ENCODE data around the gene POLN.
"Not testable (repeated sequence)": the region's sequence is repeated elsewhere in the genome, so short reads cannot be mapped to it uniquely, and the experiment has no call there.

The POLN gene

GRCh38 chr4:2275044-2275397 is 33.1 kb upstream of the POLN start:
- DNase-seq, result not testable (repeated sequence)

- no peak for DNase-seq
These were observed 32.6 kb upstream of the POLN start for GRCh38 chr4:2274320-2275043.

DNA sequence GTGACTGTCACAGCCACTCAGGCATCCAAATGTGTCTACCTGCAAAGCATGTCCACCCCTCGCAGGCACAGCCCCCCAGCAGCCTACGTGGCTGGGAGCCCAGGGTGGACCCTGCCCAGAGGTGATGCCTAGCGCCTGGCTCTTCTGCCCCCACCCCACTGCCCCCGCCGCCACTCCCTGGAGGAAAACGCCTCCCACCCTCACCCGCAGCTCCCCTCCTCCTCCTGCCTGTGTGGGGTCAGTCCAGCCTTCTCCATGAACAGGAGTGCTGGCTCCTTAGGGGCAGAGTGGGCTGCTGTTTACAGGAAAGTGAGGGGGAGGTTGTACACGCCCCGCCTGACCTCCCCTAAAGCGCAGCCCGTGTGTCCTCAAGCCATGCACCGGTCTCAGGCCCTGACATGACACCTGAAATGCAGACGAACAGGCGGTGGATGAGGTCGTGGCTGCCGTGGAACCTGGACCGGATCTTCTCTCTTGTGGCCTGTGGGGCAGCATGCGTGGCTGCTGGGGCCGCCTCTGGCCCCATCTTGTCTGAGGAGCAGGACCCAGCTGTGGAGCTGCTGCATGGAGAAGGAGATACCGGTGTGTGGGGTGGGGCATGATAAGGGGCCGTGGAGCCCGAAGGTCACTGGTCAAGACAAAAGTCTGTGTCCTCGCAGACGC is 31.9 kb upstream of the POLN start:
- no peak for DNase-seq

DNA sequence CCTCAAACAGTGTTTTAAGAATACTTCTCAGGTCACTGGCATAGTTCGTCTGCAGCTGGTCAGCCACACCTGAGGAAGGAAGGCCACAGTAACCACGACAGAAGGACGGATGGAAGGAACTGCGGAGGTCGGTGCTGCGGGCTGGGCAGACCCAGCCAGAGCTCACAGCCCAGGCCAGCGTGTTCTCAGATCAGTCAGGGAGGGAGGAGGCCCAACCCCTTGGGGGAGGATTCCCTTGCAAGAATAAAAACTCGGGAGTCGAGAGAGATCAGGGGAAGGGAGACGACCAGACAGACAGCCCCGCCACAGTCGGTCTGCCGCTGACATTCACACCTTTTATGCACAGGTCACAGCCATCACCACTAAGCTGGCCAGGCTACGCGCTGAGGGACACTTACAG is 31.3 kb upstream of the POLN start:
- DNase-seq, result no peak

- no peak for DNase-seq
These were observed 30.9 kb upstream of the POLN start for GRCh38 chr4:2272828-2273120.

GRCh38 chr4:2272026-2272827 is 30.3 kb upstream of the POLN start:
- no peak for DNase-seq

DNA sequence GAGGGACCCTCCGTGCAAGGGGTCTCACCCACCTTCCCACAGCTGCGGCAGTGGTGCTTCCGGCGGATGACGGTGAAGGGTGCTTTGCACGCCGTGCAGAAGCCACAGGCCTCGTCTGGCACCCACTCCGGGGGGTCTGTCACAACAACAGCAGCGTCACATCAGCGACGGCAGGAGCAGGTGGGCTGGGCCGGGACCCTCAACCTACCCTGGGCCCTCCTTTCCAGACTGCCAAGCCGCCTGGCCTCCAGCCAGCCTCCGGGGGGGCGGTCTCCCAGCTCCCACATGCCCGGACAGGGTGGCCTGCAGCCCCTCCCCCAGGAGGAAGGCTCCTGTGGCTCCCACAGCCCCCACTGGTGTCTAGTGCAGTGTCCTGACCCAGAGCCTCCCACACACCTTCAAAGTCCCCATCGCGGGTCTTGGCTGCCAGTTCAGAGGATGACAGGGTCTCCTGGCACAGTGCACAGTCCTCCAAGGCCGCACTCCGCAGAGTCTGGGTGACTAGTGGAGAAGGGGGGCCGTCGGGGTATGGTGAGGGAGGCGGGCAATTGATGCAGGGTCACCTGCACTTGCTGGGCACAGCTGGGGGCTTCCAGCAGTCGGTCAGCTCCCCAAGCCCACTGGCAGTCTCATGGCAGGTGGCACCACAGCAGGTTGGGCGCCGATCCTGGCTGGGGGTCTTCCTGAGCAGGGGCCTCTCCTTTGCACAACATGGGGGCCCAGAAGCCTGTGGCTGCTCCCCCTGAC is 29.5 kb upstream of the POLN start:
- DNase-seq, result peak; percentile 20

- peak; percentile 20 for DNase-seq
These were observed 28.6 kb upstream of the POLN start for GRCh38 chr4:2270341-2271165.

DNA sequence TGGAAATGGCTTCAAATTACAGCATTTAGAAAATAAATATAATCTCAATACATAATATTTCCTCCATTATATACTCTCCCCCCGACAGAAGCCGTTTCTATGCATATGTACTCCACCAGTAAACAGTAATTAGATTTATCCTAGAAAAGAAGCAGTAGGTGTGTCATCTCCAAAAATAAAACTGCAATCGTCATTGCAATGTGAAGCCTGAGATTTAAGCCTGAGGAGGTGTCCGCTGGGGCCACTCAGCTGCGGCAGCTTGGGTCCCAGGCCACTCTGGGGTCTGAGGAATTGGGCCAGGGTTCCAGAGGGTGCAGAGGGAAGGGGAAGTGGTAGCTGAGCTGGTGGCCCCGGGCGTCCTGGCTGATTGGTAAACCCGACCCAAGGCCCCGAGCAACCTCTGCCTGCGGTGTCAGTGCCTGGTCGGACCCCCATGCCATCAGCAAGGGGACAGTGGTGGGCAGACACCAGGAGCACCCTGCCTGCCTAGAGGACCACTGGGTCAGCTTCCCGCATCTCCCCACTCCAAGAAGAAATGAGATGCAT is 27.8 kb upstream of the POLN start:
- DNase-seq, result peak; percentile 16

- DNase-seq, result peak; percentile 25
These were observed 27.2 kb upstream of the POLN start for GRCh38 chr4:2269206-2269531.

- DNase-seq, result no peak
These were observed 26.7 kb upstream of the POLN start for GRCh38 chr4:2268357-2269205.

DNA sequence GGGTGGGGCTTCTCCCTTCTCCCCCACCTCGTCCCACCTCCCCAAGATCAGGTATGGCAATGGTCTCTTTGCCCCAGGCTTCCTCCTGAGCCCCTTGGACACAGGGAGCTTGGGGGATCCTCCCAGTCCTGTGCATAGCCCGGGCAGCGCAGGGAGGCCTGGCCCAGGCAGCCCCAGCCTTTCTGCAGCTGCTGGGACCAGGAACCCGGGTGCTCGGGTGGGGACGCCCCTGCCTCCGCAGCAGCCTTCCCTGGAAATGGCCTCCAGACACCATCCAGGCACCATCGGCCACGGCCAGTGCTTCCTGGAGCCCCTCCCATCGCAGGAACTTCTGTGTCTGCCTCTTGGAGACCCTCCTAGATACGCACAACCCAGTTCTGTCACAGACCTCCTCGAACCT is 25.9 kb upstream of the POLN start:
- DNase-seq, result no peak

DNA sequence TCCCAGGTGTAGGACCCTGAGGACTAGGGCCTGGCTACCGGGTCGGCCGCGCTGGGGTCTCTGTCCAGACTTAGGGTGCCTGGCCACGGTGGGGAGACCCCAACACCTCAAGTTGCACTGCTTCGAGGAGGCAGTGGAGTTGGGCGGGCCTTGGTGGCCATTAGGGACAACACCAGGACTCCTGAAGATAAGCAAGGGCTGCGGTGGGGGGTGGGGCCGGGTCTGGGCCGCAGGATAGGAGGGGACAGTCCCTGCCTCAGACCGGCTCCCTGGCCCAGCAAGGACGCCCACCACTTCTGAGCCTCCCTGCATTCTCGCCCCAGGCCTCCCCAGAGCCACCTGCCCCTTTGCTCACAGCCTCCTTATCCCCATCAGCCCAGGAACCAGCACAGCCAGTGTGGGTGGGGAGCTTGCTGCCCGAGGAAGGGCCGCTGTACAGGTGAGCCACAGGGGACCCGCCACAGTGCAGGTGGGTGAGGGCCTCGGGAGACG is 25.4 kb upstream of the POLN start:
- DNase-seq, result no peak

DNA sequence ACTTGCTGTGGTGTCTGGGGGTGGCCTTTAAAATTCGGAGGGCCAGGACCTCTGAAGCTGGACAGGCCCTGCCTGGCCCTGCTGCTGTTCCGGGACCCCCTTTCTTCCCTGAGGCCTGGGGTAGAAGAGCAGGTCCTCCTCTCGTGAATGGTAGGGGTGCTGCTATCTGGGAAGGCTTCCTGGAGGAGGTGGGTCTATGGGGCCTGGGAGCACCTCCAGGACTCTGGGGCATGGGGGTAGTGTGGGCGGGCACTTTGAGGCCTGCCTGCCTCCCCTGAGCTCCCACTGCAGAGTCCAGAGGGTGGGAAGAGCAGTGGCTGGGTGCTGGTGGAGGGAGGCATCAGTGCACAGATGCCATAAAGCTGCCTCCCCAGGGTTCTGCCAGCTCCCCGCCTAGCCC is 24.9 kb upstream of the POLN start:
- DNase-seq, result no peak

DNA sequence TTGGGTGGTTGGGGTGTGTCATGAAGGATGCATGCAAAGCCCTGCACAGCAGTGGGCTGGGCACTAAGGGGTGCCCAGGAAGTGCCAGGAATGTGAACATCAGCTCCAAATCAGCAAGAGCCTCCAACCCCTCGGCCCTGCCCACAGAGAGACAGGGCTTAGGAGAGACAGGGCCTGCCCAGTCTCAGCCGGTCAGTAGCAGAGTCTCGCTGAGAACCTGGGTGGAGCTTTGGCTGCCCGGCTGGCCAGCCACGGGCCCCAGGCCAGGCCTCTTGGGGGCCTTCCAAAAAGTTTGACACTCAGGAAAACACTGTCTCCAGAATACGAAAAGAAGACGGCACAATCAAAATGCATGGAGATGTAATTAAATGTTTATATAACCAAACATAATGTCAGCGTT is 24.3 kb upstream of the POLN start:
- DNase-seq, result peak; percentile 71

GRCh38 chr4:2265113-2266110 is 23.5 kb upstream of the POLN start:
- DNase-seq, result no peak

DNA sequence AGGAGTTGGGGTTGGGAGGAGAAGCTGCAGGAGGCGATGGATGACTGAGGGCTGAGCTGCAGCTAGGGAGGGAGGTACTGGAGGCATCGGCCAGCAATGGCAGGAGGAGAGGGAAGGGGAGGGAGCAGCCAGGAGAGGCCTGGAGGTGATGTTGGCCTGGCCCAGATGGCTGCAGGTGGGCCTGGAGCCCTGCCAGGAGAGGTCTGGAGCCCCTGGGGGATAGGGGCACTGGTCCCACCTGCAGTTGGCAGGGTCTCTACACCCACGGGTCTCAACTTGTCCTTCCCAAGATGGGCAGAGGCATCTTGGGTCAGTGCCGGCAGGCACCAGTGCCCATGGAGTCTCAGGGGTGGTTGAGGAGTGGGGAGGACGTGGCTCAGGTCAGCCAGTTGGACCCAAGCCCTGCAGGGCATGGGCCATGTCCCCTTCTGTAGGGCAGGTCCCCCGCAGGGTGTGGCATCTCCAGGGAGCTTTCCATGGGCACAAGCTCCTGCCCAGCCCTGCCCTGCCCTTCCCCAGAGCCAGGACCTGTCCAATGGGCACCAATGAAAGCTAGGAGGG is 22.6 kb upstream of the POLN start:
- DNase-seq, result peak; percentile 27

- DNase-seq, result no peak
These were observed 22.0 kb upstream of the POLN start for GRCh38 chr4:2263926-2264321.

- DNase-seq, result no peak
These were observed 21.0 kb upstream of the POLN start for GRCh38 chr4:2262944-2263250.

All from left hindlimb (tissue), 1 donor.